H9 (cell line): ENCODE results near the gene SMARCAL1. TPM values are rescaled to one million over a fixed set of nuclear protein-coding genes. Genes with fewer than 3 reads are reported as not detected.

ENCODE experiments used
- DNase-seq: peaks from one replicate; pipeline ENCODE4 v3.0.0-alpha.2; 2017
- H2AFZ ChIP-seq: one replicate; pipeline ENCODE4 v1.6.1; 2013; ENCODE audit warnings: mild to moderate bottlenecking, low read length, control low read depth, moderate library complexity
- H2AK5ac ChIP-seq: 2 replicates; pipeline ENCODE4 v1.6.1; 2013; ENCODE audit warnings: low read length, control low read depth, mixed read lengths; ENCODE audit not compliant: insufficient read length
- H2BK120ac ChIP-seq: one replicate; pipeline ENCODE4 v1.6.1; 2013; ENCODE audit warnings: low read depth, mild to moderate bottlenecking, low read length, control low read depth, inconsistent platforms; ENCODE audit not compliant: poor library complexity, severe bottlenecking
- H2BK12ac ChIP-seq: 2 replicates; pipeline ENCODE4 v1.6.1; 2013; ENCODE audit warnings: low read length, control low read depth, mixed read lengths, low read depth; ENCODE audit not compliant: insufficient read length
- H2BK15ac ChIP-seq: 2 replicates; pipeline ENCODE4 v1.6.1; 2013; ENCODE audit warnings: low read depth, low read length, control low read depth
- H2BK20ac ChIP-seq: one replicate; pipeline ENCODE4 v1.6.1; 2013; ENCODE audit warnings: low read depth, mild to moderate bottlenecking, low read length, control low read depth, inconsistent platforms; ENCODE audit not compliant: poor library complexity, severe bottlenecking
- H2BK5ac ChIP-seq: 2 replicates; pipeline ENCODE4 v1.6.1; 2013; ENCODE audit warnings: low read length, control low read depth, mixed read lengths; ENCODE audit not compliant: insufficient read length
- H3K14ac ChIP-seq: 2 replicates; pipeline ENCODE4 v1.6.1; 2013; ENCODE audit warnings: low read length, control low read depth; ENCODE audit not compliant: insufficient read depth
- H3K18ac ChIP-seq: 2 replicates; pipeline ENCODE4 v1.6.1; 2013; ENCODE audit warnings: low read depth, mild to moderate bottlenecking, mixed read lengths, low read length, control low read depth; ENCODE audit not compliant: insufficient read length
- H3K23ac ChIP-seq: 2 replicates; pipeline ENCODE4 v1.6.1; 2013; ENCODE audit warnings: low read length, control low read depth, mixed read lengths, low read depth; ENCODE audit not compliant: insufficient read length
- H3K23me2 ChIP-seq: 2 replicates; pipeline ENCODE4 v1.6.1; 2013; ENCODE audit warnings: low read depth, mild to moderate bottlenecking, mixed read lengths, low read length, control low read depth; ENCODE audit not compliant: insufficient read length, poor library complexity, severe bottlenecking
- H3K27ac ChIP-seq: 2 replicates; pipeline ENCODE4 v1.5.1; 2013; ENCODE audit warnings: low read length, control low read depth, mixed read lengths, low read depth; ENCODE audit not compliant: insufficient read length
- H3K27me3 ChIP-seq: 2 replicates; pipeline ENCODE4 v1.6.1; 2013; ENCODE audit warnings: low read length, control low read depth, inconsistent platforms; ENCODE audit not compliant: insufficient read depth
- H3K4ac ChIP-seq: 2 replicates; pipeline ENCODE4 v1.6.1; 2013; ENCODE audit warnings: low read depth, mild to moderate bottlenecking, control low read depth, inconsistent platforms, low read length, moderate library complexity
- H3K4me1 ChIP-seq: 2 replicates; pipeline ENCODE4 v1.6.1; 2013; ENCODE audit warnings: low read length, control low read depth, inconsistent platforms; ENCODE audit not compliant: insufficient read depth
- H3K4me2 ChIP-seq: 2 replicates; pipeline ENCODE4 v1.6.1; 2013; ENCODE audit warnings: low read length, control low read depth, mixed read lengths; ENCODE audit not compliant: insufficient read length, insufficient read depth
- H3K56ac ChIP-seq: 2 replicates; pipeline ENCODE4 v1.6.1; 2013; ENCODE audit warnings: low read depth, mild to moderate bottlenecking, mixed read lengths, low read length, control low read depth; ENCODE audit not compliant: insufficient read length
- H3K79me1 ChIP-seq: 2 replicates; pipeline ENCODE4 v1.6.1; 2013; ENCODE audit warnings: low read depth, mild to moderate bottlenecking, moderate library complexity, low read length, control low read depth, inconsistent platforms; ENCODE audit not compliant: insufficient read depth, poor library complexity, severe bottlenecking
- H3K79me2 ChIP-seq: 2 replicates; pipeline ENCODE4 v1.6.1; 2013; ENCODE audit warnings: low read length, control low read depth, inconsistent platforms; ENCODE audit not compliant: insufficient read depth
- H3K9ac ChIP-seq: 2 replicates; pipeline ENCODE4 v1.6.1; 2013; ENCODE audit warnings: low read length, control low read depth, mixed read lengths; ENCODE audit not compliant: insufficient read length; ENCODE audit errors: extremely low read depth
- H3K9me3 ChIP-seq: one replicate; pipeline ENCODE4 v1.6.1; 2013; ENCODE audit warnings: low read depth, low read length, inconsistent platforms; ENCODE audit not compliant: control insufficient read depth
- H3T11ph ChIP-seq: one replicate; pipeline ENCODE4 v1.6.1; 2013; ENCODE audit warnings: mild to moderate bottlenecking, low read length, control low read depth, inconsistent platforms
- H4K20me1 ChIP-seq: one replicate; pipeline ENCODE4 v1.6.1; 2013; ENCODE audit not compliant: control insufficient read depth, insufficient read length, insufficient read depth
- H4K5ac ChIP-seq: 2 replicates; pipeline ENCODE4 v1.6.1; 2013; ENCODE audit warnings: low read depth, mild to moderate bottlenecking, mixed read lengths, low read length, control low read depth; ENCODE audit not compliant: insufficient read length
- H4K8ac ChIP-seq: replicated peaks from 2 replicates; pipeline ENCODE4 v1.6.1; 2013; ENCODE audit warnings: low read length, control low read depth, mixed read lengths, low read depth; ENCODE audit not compliant: insufficient read length
- H4K91ac ChIP-seq: 2 replicates; pipeline ENCODE4 v1.6.1; 2013; ENCODE audit warnings: low read depth, mild to moderate bottlenecking, moderate library complexity, mixed read lengths, low read length, control low read depth; ENCODE audit not compliant: insufficient read length
- H3K27ac Mint-ChIP-seq, 3 experiments: 2 replicates in 2 of 3; 3 replicates in 1 of 3; pipeline ENCODE4 v1.8.0; 2020 to 2021; ENCODE audit warnings: mixed read lengths in 3 of 3, mild to moderate bottlenecking in 1 of 3, moderate library complexity in 1 of 3
- H3K27me3 Mint-ChIP-seq: 2 replicates; pipeline ENCODE4 v1.8.0; 2021; ENCODE audit warnings: low read depth, mild to moderate bottlenecking, moderate library complexity, mixed read lengths
- H3K36me3 Mint-ChIP-seq, 3 experiments: 2 replicates in 2 of 3; 3 replicates in 1 of 3; pipeline ENCODE4 v1.8.0; 2020 to 2021; ENCODE audit warnings: low read depth in 3 of 3, mixed read lengths in 3 of 3; ENCODE audit not compliant: insufficient read depth in 1 of 3
- H3K4me1 Mint-ChIP-seq, 2 experiments: 2 replicates each; pipeline ENCODE4 v1.8.0; 2020; ENCODE audit warnings: mixed read lengths in 2 of 2
- H3K4me3 Mint-ChIP-seq, 2 experiments: 2 replicates in 1 of 2; 3 replicates in 1 of 2; pipeline ENCODE4 v1.8.0; 2020 to 2021; ENCODE audit warnings: mild to moderate bottlenecking in 2 of 2, mixed read lengths in 2 of 2, moderate library complexity in 1 of 2
- H3K9me3 Mint-ChIP-seq, 2 experiments: 2 replicates in 1 of 2; 3 replicates in 1 of 2; pipeline ENCODE4 v1.8.0; 2020; ENCODE audit warnings: mild to moderate bottlenecking in 2 of 2, mixed read lengths in 2 of 2, moderate library complexity in 1 of 2
- CTCF ChIP-seq: fragments of 200-600 bp; sonication (generic); conservative IDR thresholded peaks from 3 replicates; pipeline ENCODE4 v1.8.0; 2021; ENCODE audit warnings: antibody characterized with exemption, mild to moderate bottlenecking
- WGBS: extraction: QIAGEN DNeasy Blood & Tissue Kit; methylation state at CpG from one replicate; pipeline ENCODE4 v1.1.7; 2013; ENCODE audit warnings: missing lambda C conversion rate, low lambda C conversion rate, mixed read lengths; ENCODE audit not compliant: insufficient read length; ENCODE audit errors: extremely low coverage; 5-methylcytosine and 5-hydroxymethylcytosine counted together
- total RNA-seq: library from RNA; stranded (reverse); gene quantifications from 2 replicates; pipeline ENCODE4 v1.2.1, GENCODE V29; 2021

SMARCAL1 gene
- total RNA-seq, 1 experiment from 2014 or later, result 16.5 TPM

DNA sequence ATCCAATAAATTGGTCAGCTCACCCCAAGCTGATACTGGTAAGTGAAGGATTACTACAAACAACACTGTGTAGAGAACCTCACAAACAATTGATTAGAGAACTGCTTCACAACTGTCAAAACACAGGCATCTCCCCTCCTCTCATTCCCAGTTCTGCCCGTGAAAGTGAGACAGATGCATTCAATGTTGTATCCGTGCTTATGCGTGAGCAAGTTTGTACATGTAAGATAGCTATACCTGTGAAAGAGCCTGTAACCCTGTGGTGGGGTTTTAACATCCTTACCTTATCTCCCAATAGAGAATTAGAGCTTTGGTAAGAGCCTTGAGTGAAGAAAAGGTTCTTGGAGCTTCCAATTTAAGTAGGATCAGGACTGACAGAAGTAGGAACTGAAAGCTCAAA is 49.1 kb upstream of the SMARCAL1 start:
- Histone ChIP-seq H2BK120ac (no peak overlapping the region), H3K79me1 (no peaks in the 10 kb centered on the region), H4K8ac (no peak overlapping the region), H2BK12ac (no peak overlapping the region), H3K9ac (no peak overlapping the region), H3K23ac (no peak overlapping the region), H2BK20ac (no peak overlapping the region), H2BK15ac (no peak overlapping the region), H3K4me2 (no peak overlapping the region), H3K4me1 (no peaks in the 10 kb centered on the region), H3K56ac (no peak overlapping the region), H3K27me3 (no peaks in the 10 kb centered on the region), H2AK5ac (no peak overlapping the region), H3K9me3 (no peaks in the 10 kb centered on the region), H2AFZ (no peak overlapping the region), H3K18ac (no peak overlapping the region), H3K4ac (no peak overlapping the region), H2BK5ac (no peak overlapping the region), H3K27ac (no peak overlapping the region), H3K23me2 (no peaks in the 10 kb centered on the region), H3T11ph (no peak overlapping the region), H4K20me1 (no peaks in the 10 kb centered on the region), H4K91ac (no peak overlapping the region), H3K79me2 (no peaks in the 10 kb centered on the region), H3K14ac (no peak overlapping the region), H4K5ac (no peak overlapping the region)
- no peaks in the 10 kb centered on the region for H3K36me3 Mint-ChIP-seq
- H3K4me3 Mint-ChIP-seq, result no peak overlapping the region
- no peaks in the 10 kb centered on the region for H3K9me3 Mint-ChIP-seq
- no peak for TF ChIP-seq CTCF
- peaks cover 30% of the 10 kb centered on the region for H3K27me3 Mint-ChIP-seq
- H3K4me1 Mint-ChIP-seq, result peaks cover 12 to 25% of the 10 kb centered on the region in 2 experiments
- H3K27ac Mint-ChIP-seq, result no peak overlapping the region
- WGBS, result no CpG with 5 or more reads among the region's 3 CpGs
- DNase-seq, result no peak
